ENCODE measurements around the gene AAMP. TPM values are rescaled to one million over a fixed set of nuclear protein-coding genes. Genes with fewer than 3 reads are reported as not detected.

AAMP gene
- total RNA-seq, 1 donor from 2014 or later = 74.4 TPM

DNA sequence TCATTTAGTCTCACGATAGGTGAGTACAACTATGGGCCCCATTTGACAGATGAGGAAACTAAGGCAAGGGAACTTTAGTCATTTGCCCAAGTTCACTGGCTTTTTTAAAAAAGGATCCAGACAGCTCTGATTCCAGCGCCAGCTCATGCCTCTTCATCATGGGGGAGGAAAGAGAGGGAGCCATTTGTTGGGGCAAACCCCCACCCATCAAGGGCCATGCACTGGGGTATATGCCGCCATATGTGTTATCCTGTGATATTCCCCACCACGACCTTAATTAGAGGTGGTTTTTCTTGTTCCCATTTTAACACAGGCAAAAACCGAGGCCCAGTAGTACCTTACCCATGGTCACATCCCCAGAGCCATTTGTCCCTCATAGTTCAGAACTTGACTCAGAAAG lies 9.8 kb downstream of the AAMP start:
- no peak for DNase-seq (ENCODE audit: low spot score)

DNA sequence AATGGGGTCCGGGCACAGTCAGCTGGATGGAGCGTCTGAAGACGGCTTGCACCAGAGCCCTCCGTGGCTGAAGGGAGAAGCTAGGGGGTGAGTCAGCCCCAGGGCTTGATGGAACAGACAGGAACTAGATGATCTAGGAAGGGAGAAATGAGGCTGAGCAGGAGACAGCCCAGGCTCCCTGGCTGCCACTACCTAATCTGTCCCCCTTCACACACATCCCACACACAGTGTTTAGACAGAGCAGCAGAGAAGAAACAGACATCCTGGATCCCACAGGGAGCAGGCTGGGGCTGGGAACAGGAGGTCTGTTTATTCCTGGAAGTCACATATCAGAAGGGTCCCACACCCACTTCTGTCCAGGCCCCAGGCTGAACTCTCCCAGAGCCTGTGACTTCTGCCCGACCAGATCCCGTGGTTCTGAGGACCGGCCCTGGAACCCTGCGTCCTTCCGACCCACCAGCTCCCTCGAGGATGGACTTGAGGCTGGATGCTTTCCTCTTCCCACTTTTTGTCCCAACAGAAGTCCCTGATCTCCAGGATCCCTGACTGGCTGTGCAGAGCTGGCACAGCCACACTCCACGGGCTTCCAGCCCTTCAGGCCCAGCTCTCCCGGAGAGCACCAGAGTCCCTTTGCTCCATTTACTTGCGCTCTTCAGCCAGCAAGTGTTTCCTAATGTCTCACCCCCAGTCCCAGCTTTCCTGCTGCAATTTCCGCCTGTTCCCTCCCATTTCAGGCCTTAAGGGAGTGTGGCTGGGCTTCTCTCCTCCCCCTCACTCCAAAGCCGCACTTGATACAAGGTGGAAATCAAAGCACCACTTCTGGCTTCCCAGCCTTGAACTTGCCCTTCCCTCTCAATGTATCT lies 10.6 kb downstream of the AAMP start:
- peak; percentile 94 for DNase-seq (ENCODE audit: low spot score)

DNA sequence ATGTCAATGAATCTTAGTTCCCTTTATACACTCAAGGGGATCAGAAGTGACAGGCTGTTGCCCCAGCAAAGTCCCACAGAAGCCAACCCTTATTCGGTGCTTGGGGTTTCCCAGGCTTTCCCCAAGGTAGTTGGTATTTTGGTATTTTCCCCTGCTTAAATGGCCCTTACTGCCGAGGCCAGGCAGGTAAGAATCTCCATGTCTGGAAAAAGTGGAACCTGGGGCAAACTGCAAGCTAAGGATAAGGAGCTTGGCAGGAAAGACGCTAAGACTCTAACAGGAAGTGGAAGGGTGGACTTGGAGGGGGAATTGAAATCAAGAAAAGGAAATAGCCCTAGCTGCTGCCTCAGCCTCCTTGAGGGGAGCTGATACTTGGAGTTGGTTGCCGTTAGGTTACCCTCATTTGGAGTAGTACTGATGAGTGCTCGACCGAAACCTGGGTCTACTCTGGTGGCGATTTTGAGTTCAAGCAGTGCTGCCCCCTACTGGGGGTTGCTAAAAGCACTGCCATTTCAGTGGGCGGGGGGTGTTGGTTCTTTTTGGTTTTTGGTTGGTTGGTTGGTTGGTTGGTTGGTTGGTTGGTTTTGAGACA lies 12.5 kb downstream of the AAMP start:
- DNase-seq (ENCODE audit: low spot score) = peak; percentile 51

DNA sequence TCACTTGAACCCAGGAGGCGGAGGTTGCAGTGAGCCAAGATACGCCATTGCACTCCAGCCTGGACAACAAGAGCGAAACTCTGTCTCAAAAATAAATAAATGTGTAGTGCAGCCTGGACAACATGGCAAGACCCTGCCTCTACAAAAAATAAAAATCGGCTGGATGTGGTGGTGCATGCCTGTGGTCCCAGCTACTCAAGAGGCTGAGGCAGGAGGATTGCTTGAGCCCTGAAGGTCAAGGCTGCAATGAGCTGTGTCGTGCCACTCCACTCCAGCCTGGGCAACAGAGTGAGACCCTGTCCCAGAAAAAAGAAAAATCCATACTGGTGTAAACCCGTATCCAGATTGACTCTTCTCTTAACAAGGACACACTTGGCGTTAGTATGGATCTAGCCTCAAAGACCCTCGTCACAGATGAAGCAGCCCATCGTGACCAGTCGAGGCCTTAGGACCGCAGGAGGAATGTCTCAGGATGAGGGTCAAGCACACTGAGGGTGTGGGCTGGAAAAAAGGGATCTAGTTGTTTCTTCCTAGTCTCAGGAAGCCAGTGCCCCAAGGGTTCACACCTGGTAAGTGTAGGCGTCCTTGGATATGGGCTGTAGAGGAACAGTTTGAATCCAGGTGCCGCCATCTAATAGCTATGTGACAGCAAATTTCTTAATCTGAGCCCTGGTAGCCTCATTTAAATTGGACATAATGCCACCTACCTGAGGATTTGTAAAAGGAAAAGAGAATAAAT lies 13.2 kb downstream of the AAMP start:
- DNase-seq (ENCODE audit: low spot score) = no peak

DNA sequence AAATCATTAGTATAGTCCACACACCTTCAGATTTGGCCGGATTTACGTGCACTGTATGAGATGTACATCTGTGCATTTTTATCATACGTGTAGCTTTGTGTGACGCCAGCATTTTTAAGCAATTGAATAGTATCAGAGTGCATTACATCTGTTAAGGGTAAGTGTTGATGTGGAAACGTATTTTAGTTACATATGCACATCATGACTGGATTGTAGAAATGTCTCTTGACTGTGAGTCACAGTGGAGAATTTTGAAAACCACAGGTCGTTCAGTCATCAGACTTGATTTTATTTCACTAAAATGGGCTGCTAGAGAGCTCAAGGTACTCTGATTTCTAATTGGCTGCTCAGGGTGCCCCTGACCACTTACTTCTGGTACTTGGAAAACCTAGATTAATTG lies 14.5 kb downstream of the AAMP start:
- no peak for DNase-seq (ENCODE audit: low spot score)

DNA sequence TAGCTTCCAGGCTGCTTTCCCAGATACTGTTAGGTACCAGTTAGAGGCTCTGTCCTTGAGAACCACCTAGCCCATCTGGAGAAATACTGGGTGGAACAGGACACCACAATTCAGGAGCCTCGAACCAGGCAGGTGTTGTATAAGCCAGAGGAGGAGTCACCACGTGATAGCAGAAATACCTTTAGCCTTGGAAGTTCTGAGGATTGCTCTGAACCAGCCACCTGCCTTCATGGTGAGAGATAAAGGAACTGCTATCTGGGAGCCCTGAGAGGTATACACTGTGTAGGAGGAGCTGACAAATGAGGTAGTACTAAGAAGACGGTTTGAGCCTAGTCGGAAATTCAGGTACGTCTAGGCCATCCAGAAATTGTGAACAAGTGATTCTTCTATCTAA lies 16.7 kb downstream of the AAMP start:
- no peak for DNase-seq (ENCODE audit: low spot score)

DNA sequence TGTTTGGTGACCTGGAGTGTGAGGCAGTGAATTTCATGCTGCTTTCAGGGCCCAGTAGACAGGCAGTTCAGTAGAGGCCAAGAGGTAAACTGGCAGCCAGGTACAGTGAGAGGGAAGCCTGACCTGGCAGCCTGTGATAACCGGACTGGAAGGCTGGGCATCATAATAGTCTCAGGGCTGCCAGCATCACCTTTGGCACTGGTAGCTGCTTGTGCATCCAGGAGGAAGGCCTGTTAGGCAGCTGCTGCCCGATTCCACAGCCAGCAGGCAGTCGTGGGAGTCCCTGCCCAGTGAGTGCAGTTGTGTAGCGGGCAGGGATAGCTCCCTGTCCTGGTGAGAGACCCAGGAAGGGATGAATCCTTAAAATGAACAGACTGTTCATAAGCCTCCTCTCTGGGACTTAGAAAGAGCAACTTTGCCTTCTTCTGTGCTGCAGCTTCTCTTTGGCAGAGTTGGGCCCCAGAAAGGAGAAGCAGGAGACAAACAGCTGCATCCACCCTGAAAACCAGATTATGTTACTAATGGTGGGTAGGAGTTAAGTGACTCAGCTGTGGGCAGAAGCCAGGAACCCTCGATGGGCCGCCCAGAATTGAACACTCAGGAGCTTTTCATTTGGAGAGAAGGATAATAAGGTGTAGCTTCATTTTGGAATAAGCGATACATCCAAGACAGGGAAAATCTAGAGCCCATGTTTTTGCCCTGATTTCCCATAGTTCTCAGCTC lies 17.3 kb downstream of the AAMP start:
- DNase-seq (ENCODE audit: low spot score) = no peak

DNA sequence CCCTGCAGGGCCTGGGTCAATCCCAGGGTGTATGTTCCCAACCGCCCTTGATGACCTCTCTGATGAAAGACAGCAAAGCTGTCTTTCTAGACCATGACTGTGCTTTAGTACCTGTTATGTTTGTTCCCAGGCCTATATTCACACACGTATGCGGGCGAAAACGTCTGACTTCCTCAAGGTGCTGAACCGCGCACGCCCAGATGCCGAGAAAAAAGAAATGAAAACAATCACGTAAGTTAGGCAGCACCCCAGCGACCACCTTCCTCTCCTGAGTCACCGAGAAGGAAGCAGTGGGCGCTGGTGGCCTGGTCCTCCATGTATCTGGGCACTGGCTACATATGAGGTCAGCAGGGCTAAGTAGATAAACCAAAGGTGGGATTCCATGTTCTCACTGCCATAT lies 20.2 kb downstream of the AAMP start:
- no peak for DNase-seq (ENCODE audit: low spot score)

DNA sequence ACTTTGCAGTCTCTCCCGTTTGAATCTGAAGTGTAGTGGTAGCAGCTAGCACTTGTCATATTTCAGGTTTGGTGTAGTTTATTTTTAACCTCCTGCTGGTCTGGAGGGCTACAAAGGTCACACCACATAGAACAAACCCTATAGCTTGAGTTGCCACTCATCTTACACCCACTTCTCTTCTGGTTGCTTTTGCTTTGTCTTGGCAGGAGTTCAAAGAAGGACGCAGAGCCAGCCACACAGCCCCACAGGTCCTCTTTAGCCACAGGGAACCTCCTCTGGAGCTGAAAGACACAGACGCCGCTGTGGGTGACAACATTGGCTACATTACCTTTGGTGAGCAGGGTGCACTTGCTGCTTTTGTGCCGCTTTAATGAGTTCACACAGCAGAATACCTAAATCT lies 24.7 kb downstream of the AAMP start:
- no peak for DNase-seq (ENCODE audit: low spot score)

DNA sequence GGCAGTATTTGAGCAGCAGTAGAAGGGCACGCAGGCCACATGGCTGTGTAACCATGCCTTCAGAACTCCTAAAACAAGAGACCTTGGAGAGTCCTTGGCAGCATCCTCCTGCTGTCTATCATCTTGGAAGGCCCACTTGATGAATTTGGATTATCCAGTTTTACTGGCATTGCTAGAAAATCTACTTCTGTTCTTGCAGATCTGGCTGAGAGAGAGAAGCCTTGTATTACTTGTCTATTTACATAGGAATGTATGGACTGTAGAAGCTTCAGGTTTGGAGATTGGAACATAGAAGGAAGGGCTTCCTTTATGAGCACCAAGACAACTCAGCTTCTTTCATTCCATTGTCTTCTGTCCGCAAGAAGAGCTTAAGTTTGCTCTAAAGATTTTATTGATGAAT lies 25.3 kb downstream of the AAMP start:
- no peak for DNase-seq (ENCODE audit: low spot score)

DNA sequence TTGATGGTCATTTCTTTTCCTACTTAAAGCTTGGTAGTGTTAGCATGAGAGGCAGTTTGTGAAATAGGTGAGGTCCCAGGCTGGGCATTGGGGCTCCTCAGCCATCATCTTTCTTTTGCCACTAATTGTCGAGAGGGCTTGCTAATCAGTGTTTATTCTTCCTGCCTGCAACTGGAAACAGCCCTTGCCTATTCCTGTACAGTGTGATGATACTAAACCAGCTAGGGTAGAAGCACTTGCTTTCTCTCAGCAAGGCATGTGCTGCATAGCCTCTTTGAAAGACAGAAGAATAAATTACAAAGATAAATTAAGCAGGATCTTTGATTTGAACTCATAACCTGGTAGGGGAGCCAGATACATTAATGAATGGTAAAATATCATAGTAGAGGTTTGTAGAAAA lies 25.7 kb downstream of the AAMP start:
- no peak for DNase-seq (ENCODE audit: low spot score)

DNA sequence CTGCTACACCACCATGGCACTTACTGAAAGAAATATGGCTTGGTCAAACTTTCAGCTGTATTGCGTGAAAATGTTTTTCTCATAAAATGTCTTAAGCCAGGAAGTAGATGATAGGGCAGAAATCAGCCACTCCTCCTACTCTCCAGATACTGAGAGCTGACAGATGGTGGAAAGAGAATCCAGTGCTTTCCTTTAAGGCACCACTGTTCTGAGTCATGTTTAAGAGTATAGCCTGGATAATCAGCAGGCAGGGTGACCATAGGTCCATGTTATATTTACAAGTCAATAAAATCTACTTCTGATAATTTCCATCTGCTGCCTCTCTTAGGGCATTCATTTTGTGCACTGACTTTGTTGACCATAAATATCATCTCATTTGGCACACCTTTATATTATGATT lies 31.1 kb downstream of the AAMP start:
- peak; percentile 52 for DNase-seq (ENCODE audit: low spot score)

DNA sequence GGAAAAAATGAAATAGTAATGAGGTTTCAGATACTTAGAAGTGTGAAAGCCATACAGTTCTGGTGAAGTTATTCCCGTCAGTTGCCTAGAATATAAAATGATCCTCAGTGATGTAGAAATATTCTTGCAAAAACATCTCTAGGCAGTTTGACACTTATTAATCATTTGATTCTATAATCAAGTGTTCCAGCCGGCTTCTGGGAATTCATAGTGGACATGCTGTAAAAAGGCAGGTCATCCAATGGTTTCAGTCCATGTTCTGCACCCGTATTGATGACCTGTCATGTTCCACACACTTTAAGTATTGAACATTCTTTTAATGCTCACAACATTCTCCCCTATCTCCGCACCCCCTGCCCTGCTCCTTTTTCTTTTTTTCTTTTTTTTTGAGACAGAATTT lies 33.1 kb downstream of the AAMP start:
- DNase-seq (ENCODE audit: low spot score) = no peak

DNA sequence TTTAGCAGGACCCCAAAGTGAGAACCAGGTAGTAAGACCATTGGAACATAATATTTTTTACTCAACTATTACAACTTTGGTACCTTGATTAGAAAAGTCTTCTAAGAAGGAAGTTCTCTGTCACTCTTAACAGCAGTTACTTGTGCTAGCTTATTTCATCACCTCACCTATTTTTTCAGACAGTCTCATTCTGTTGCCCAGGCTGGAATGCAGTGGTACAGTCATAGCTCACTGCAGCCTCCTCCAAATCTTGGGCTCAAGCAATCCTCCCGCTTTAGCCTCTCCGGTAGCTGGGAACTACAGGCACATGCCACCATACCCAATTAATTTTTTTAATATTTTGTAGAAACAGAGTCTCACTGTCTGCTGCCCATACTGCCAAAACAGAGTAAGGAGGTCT lies 34.9 kb downstream of the AAMP start:
- DNase-seq (ENCODE audit: low spot score) = no peak

DNA sequence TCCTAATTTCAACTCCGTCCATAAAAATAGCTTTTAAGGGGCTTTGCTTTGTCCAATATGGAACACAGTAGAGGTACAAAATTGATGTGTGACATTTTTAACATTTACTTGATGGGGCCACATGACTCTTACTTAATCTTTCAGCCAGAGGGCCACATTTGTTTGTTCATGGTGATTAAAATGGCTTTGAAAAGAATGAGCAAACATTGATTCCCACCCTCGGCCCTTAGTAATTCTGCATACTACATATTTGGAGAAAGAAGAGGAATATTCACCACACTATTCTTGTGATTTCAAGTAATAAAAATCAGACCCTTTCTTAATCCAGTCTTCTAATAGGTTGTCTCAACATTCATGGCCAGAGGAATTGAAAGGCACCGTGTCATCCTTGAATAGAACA lies 35.4 kb downstream of the AAMP start:
- no peak for DNase-seq (ENCODE audit: low spot score)

DNA sequence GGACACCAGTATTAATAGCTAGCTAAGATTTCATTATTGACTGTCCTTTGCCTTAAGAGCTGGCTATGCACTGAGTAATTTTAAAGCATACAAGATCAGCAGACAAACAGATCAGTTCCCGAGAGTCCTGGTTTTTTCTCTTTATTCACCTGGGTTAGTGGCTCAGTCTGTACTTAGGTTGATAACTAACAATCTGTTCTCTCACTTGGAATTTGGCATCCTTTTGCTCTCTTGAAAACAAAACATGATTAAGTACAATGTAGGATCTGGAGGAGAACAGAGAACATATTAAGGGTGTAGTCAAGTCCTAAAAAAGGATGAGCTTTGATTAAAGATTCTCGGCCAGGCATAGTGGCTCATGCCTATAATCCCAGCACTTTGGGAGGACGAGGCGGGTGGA lies 36.4 kb downstream of the AAMP start:
- DNase-seq (ENCODE audit: low spot score) = no peak

DNA sequence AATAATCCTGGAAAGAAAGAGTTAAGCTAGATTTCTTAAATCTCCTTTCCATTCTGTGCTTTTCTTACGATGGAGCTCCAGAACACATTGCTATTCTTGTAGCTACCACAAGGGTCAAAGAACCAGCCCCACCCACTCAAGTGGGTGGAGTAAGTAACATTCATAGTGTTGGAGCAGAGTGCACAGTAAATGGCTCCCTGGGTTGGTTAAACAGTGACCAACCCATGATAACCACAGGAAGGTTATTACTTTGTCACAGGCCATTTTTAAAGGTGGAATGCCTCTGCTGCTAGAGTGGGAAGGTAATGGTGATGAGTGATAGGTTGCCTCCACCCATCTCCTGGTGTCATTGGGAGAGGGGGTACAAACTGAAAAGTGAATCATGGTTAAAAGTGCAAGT lies 39.1 kb downstream of the AAMP start:
- no peak for DNase-seq (ENCODE audit: low spot score)

DNA sequence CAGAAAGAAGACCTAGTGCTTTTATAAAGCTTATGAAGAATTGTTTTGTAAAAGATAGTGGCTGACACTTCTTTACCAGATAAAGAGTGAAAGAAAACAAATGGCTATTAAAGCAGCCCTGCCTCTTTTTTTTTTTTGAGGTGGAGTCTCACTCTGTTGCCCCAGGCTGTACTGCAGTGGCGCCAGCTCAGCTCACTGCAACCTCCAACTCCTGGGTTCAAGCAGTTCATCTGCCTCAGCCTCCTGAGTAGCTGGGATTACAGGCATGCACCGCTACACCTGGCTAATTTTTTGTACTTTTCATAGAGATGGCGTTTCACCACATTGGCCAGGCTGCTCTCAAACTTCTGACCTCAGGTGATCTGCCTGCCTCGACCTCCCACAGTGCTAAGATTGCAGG lies 40.1 kb downstream of the AAMP start:
- DNase-seq (ENCODE audit: low spot score) = no peak

DNA sequence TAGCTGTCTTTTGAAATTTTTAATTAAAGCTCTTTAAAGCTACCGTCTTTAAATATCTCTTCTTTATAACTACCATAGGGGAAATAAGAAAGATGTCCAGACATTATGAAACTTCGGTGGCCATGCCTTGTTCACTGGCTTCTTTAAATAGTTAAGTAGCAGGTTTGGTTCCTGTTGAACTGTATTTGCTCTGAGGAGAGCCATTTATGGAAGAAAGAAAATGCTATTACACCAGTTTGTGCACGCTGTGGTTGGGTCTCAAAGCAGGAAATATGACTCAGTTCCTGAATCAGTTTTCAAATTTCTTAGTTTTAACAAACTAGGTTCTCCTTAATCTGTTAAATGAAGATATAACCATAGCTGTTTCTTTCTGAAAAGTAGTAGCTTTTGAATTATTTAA lies 40.7 kb downstream of the AAMP start:
- DNase-seq (ENCODE audit: low spot score) = peak; percentile 80

DNA sequence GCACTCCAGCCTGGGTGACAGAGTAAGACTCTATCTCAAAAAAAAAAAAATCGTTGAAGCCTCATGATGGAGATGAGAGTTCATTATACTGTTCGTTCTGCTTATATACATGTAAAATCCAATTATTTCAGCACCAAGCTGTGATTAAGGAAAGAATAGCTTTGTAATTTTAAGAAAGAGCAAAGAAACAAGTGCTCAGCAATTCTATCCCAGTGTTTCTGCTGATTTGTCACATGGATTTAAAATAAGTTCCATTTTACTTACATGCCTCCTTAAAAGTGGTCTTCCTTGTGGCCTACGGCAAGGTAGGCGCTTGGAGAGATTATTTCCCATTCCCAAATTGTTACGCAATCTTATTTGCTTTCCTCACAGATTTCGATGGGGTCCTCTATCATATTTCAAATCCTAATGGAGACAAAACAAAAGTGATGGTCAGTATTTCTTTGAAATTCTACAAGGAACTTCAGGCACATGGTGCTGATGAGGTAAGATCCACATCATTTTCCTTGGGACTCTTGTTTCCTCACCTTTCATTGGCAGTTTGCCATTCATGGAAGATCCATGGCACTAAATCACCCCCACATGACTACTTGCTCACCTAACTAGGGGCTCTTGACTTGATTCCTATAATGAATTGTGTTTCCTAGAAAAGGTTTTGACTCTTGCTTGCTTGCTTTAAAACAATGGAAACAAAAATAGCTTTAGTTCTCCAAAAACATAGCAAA lies 41.4 kb downstream of the AAMP start:
- no peak for DNase-seq (ENCODE audit: low spot score)

DNA sequence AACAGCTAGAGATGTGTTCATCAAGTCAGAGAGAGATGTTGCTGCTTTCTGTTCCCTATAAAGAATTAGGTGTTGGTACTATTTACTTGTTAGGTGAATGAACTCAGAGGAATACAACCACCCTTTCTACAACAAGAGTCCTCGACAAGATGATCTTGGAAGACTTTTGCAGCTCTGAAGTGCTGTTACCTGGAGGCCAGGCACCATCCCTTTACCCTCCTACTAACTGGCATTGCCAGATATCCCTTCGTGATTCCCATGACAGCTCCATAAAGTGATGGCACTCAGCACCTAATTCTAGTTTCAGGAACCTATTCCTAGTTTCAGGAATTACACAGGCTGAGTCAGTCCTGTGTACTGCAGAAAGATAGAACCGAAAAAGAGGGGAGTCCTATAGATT lies 43.0 kb downstream of the AAMP start:
- no peak for DNase-seq (ENCODE audit: low spot score)

DNA sequence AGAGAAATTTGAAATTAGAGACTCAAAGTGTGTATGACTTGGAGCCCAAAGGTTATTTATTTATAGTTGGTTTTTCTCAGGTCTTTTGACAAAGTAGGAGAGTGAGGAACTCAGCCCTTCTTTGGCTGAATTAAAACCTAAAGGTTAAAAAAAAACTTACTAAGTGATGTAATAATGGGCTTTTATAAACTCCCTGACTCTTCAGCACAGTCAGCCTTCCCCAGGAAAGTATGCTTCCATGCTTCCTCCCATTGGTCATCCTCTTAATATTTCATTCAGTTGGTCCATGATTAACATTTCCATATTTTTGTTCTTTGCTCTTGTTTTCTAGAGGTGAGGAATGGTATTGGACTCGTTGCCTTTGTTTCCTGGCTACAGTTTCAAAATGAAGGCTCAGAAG lies 45.8 kb downstream of the AAMP start:
- DNase-seq (ENCODE audit: low spot score) = no peak
